HG03103 (cell line): ENCODE measurements around the gene ZSCAN2.
"Not testable (repeated sequence)": the region's sequence is repeated elsewhere in the genome, so short reads cannot be mapped to it uniquely, and the experiment has no call there.

Experiments
- ATAC-seq: cut with Tn5 transposase; IDR thresholded peaks from one replicate; pipeline ENCODE4 v1.9.1; 2021; ENCODE audit warnings: low read depth; ENCODE audit not compliant: unreplicated experiment

Gene ZSCAN2

DNA sequence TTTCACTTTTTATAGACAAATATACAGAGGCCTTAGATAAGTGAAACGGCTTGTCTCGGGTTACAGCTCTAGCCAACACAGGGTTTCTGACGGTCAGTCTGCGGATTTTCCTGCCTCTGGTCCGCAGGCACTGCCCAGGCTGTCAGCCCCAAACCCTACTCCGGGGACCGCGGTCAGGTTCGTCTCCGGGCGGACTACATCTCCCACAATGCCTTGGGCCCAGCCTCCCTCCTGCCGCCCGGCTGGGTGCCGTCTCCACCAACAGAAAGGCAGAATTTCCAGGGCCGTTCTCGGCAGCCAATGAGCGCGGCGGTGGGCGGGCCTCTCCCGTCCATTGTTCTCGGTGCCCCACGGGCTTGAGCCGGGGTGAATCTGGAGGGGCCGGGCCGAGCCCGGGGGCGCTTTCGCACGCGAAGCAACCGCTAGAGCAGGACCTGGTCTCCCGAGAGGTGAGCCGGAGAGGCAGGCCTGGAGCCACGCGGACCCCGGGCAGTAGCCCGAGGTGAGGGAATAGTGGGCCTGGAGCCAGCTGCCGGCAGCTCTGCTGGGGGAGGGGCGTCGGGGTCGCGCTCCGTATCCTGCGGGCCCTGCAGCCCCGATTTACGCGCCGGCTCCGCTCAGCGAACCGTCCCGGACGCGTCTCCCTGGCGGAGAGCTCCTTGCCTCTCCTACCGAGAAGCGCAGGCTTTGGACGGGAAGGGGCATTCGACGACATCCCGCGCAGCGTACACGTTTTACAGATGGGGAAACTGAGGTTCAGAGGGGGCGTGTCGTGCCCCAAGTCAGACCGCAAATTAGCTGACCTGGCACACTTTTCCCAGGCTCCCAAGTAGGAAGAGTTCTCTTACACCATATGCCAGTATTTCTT lies at the start of gene ZSCAN2:
TSS of gene ZSCAN2 (plus strand) at position 323 of the 868 bp plus-strand sequence. CDS start 2,919 bp downstream, outside the sequence.
- peak; percentile 88 for ATAC-seq

DNA sequence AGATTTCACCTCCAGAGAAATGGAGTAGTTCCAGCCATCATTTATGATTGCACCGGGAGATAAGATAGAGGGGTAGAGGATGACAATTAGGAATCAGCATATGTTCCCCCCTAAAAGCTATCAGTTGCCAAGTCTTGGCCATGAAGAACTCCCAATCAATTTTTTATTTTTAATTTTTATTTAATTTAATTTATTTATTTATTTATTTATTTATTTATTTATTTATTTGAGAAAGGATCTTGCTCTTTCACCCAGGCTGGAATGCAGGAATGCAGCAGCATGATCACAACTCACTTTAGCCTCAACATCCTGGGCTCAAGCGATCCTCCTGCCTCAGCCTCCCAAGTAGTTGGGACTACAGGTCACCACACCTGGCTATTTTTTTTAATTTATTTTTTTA lies 49.2 kb upstream of the ZSCAN2 start:
- not testable (repeated sequence) for ATAC-seq

DNA sequence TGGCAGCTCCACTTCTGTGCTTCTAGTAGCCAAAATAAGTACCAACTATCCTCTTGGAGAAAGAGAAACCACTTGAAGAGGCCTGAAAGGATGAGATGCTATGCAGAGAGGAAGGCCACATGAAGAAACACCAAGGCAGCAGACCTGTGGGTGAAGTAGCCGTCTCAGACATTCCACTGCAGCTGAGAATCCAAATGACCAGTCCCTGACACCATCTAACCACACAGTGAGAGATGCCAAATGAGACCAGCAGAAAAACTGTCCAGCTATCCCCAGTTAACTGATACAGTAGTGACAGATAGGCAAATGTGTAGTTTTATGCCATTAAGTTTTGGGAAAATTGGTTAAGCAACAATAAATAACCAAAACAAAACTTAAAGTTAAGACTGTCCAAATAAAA lies 47.9 kb upstream of the ZSCAN2 start:
- no peak for ATAC-seq

DNA sequence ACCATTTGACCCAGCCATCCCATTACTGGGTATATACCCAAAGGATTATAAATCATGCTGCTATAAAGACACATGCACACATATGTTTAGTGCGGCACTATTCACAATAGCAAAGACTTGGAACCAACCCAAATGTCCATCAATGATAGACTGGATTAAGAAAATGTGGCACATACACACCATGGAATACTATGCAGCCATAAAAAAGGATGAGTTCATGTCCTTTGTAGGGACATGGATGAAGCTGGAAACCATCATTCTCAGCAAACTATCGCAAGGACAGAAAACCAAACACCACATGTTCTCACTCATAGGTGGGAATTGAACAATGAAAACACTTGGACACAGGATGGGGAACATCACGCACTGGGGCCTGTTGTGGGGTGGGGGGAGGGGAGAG lies 44.1 kb upstream of the ZSCAN2 start:
- not testable (repeated sequence) for ATAC-seq

DNA sequence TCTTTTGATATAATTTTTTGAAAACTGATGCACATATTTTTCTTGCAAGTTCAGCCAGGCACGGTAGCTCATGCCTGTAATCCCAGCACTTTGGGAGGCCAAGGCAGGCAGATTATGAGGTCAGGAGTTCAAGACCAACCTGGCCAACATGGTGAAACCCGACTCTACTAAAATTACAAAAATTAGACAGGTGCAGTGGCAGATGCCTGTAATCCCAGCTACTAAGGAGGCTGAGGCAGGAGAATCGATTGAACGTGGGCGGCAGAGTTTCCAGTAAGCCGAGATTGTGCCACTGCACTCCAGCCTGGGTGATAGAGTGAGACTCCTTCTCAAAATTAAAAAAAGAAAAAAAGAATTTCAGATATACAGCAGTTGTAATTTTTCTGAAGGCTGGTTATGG lies 32.8 kb upstream of the ZSCAN2 start:
- not testable (repeated sequence) for ATAC-seq

DNA sequence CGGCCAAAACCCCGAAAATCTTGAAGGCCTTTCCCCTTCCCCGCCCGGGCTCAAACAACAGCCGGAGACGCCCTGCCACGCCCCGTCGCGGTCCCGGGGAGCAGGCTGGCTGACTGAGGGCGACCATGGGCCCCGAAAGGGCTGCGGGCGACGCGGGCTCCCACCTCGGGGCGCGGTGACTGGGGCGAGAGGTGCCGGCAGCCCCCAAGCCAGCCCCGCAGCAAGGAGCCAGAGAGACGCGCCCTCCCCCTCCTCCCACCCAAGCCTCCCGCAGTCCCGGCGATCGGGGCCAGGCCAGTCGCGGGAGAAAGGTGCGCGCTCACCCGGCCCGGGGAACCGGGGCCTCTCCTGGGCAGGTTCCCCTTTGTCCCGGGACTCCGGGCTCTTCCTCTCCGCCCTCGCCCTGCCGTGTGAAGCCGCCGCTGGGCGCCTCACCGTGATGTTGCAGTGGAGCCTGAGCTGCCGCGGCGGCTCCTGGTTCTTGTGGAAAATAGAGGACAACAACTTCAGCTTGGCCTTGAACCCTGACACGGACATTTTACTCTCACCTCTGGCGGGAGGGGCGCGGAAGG lies 30.6 kb upstream of the ZSCAN2 start:
- no peak for ATAC-seq

DNA sequence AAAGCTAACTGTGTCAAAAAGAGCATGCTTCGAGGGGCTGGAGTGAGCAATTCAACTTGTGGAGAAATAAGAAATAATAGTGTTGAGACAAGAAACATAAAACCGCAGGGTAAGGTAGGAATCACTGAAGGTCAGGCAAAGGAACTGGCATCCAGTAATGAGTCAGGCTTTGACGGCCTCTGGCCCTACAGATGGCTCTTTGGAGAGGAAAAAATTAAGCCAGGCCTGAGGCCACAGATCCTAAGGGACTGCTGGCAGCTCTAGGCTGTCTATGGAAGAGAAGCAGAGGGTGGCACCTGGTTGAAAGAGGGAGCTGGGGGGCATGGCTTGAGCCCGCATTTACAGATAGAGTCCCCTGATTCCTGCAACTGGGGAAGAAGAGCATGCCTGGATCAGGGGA lies 28.6 kb upstream of the ZSCAN2 start:
- ATAC-seq, result no peak

DNA sequence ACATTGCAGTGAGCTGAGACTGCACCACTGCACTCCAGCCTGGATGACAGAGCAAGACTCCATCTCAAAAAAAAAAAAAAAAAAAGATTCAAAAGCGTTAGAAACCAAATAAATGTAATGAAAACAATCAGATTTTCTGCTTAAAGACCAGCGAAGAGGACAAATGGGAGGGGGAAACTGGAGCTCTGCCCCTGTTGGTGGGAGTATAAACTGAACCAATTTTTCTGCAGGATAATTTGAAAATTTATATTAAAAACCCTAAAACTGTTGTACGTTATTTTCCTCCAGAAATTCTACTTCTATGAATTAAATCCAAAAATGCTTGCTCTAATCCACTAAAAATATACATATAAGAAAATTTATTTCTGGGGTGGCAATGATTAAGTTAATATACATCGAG lies 25.3 kb upstream of the ZSCAN2 start:
- no peak for ATAC-seq

DNA sequence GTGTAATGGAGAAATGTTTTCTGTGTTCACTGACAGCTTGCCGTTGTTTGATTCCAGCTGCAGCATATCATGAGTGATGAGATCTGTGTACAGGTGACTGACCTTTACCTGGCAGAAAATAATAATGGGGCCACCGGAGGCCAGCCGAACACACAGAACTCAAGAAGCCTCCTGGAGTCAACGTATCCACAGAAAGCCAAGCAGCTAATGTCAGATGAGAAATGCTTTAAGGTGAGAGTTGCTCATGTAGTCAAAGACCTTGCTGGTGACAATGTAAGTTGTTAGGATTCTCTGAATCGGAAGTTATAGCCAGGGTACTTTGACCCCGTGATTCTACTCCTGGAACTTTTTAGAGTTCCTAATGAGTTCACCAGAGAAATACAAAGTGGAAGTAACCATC lies 22.9 kb upstream of the ZSCAN2 start:
- ATAC-seq, result not testable (repeated sequence)

DNA sequence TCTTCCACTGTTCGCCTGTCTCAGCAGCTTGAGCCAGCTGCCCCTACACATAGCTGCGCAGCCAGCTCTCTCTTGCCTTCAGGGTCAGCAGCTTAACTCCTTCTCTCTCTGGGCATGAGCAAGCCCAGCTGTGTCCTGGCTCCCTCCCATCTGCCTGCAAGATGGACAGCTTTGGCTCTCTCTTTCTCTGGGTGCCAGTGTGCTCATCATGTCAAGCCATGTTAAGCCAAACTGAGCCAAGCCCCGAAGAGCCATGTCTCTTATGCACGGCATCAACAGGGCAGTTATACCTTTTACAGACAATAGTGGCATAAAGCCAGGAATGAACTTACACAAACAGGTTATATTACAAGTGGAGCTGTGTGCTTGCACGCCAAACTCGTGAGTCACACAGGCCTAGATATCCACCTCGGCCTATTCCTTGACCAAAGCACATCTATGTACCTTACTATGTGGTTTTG lies 21.5 kb upstream of the ZSCAN2 start:
- ATAC-seq, result not testable (repeated sequence)

DNA sequence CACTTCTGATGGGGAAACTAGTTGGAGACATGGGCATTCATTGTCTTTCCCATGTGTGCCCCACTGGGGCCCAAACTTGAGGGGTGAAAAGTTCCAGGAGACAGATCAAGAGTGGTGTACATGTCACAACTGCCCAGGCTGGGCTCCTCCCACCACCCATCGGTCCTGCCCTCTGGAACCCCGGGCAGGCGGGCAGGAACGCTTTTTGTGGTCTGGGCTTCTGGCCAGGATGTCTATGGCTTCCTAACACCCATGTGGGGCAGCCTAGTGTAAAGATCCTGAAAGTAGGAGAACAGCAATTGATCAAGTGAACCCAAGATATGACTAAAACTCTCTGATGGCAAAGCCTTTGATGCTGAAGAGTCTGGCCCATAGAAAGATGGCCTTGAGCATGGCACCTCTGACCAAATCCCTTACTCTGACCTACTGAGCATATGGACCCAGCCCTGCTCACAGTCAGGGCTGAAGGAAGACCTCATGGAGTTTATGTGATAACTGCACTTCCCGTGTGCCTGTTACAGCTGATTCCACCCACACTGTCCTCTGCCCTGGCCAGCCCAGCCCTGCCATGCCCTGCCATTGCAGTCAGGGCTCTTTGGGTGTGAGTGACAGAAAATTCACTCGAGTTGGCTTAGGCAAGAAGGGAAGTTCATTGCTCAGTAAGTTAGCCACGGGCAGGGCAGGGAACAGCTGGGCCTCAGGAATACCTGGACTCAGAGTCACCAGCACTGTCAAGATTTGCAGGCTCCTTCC lies 19.0 kb upstream of the ZSCAN2 start:
- ATAC-seq, result not testable (repeated sequence)

DNA sequence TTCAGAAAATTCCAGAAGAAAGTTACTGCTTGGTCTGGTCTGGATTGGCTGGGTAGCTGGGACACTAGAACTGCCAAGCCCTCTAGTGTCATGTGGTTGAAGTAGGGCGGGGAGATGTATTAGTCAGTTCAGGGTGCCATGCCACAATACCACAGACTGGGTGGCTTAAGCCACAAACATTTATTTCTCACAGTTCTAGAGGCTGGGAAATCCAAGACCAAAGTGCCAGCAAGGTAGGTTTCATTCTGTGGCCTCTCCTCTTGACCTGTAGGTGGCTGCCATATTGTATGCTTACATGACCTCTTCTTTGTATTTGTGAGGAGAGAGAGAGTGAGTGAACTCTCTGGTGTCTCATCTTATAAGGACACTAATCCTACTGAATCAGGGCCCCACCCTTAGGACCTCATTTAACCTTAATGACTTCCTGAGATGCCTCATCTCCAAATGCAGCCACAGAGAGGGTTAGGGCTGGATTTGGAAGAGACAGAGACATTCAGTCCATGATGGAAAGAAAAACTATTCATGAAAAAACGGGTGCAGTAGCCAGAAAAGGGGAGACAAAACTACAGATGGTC lies 18.1 kb upstream of the ZSCAN2 start:
- no peak for ATAC-seq

DNA sequence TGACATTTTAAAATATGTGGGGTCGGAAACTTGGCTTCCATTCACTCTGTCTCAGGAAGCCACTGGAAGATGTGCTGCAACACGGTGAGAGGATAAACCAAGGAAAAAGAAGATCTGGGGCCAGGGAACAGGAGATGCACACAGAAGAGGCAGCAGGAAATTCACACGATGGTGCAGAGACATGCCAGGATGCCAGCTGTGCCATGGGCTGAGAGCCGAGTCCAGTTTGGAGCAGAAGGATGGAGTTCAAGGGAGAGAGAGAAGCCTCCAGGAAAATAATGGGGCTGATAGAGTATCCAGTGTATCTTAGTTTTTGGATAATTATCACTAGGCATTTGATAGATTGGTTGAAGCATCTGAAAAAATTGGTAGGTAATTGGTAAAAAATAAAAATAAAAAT lies 16.9 kb upstream of the ZSCAN2 start:
- not testable (repeated sequence) for ATAC-seq

DNA sequence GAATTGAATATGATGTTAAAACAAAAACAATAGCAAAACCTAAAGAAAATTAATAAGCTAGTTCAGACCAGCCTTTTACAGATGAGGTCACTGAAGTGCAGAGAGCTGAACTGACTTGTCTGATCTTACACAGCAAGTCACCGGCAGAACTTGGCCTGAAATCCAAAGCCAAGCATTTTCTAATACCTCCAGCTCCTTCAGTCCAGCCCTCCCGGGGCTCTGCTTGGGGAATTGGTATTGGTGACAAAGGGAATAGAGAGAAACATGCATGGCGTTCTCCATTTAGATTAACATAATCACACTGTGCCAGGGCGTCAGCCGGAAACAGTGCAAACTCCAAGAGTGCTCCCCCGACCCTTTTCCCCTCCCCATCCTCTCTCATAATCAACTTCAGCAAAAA lies 14.1 kb upstream of the ZSCAN2 start:
- no peak for ATAC-seq

DNA sequence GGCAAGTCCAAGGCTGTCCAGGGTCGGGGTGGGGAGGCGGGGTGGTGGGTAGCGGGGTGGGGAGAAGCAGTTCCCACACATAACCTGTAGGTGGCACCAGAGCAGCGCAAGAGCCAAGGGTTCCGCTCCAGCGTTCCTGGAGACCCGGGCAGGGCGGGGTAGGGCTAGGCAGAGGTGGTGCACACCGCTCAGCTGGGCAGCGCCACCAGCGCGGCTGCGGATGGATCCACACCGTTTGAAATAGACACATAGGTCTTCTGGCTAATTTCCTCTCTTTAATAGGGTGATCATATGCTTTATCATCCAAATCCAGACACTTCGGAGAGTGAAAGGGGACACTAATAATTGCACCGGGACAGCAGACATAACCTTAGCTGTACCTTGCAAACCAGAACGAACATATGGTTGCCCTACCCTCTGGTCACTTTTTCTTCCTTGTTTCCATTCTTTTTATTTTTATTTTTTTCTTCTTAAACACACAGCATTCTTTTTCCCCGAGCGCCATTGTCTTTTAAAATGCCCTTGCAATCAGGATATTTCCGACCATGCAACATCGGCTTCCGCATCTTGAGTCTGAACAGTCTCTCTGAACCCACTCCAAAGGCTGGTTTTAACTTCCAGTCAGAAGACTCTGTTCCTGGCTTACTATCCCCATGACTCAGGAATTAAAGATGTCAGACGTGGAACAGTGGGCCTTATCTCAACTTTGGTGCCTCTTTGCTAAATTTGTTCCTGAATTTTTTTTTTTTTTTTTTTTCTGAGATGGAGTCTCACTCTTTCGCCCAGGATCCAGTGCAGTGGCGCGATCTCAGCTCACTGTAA lies 12.5 kb upstream of the ZSCAN2 start:
- ATAC-seq, result peak; percentile 94

DNA sequence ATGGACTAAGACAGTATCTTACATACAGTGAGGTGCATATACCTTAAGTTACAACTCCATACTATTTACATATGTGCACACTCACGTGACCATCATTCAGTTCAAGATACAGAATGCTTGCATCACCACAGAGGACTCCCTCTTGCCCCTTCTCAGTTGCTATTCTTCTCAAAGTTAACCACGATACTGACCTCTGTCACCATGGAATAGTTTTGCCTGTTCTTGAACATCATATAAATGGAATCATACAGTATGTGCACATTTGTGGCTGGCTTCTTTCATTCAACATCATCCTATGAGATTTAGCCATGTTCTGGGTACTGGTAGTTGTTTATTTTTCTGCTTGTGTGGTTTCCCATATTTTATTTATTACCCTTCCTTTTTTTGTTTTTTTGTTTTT lies 10.4 kb upstream of the ZSCAN2 start:
- ATAC-seq, result no peak

DNA sequence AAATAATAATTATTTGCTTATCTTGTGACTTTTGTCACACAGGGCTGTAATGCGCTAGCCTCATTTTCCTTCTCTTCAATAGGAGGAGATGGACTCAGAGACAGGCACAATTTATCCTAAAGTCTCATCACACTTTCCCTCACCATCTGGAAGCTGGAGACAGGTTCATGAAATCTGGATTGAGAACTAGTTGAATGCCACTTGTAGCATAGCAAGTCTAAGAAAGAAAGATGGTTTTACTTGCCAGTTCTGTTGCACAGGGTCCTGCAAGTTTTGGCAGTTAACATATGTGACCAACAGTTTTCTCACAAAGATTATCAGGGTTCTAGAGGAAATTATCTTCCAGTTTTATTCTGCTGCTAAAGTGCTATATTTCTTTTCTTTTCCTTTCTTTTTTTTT lies 9.0 kb upstream of the ZSCAN2 start:
- no peak for ATAC-seq

DNA sequence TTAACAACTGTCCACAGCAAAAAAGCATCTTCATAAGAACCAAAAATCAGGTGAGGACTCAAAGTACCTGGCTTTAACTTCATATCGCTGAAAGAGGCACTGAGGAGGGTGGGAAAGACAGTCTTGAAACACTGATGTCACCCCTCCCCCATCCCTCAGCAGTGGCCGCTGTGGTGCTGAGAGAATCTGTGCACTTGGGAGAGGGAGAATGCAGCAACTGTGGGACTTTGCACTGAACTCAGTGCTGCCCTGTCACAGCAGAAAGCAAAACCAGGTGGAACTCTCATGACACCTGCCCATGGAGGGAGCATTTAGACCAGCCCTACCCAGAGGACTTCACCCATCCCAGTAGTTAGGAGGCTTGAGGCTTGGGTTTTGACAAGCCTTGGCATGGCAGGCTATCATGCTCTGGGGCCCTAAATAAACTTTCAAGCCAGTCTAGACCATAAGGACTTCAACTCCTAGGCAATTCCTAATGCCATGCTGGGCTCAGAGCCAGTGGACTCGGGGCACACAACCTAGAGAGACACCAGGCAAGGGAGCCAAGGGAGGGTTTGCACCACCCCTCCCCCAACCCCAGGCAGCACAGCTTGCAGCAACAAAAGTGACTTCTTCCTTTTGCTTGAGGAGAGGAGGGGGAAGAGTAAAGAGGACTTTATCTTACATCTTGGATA lies 6.1 kb upstream of the ZSCAN2 start:
- no peak for ATAC-seq

DNA sequence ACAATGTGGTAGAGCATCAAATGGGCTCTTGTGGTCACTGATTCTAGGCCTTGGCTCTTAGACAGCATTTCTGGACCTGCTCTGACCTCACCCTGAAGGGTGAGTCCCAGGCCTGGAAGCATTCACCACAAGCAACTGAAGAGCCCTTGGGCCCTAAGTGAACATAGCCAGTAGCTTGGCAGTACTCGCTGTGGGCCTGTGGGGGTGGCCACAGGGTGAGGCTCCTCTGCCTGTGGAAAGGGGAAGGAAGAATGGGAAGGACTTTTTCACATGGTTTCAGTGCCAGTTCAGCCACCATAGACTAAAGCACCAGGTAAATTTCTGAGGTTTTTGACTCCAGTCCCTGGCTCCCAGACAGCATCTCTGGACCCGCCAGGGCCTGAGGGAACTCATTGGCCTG lies 5.1 kb upstream of the ZSCAN2 start:
- ATAC-seq, result no peak

DNA sequence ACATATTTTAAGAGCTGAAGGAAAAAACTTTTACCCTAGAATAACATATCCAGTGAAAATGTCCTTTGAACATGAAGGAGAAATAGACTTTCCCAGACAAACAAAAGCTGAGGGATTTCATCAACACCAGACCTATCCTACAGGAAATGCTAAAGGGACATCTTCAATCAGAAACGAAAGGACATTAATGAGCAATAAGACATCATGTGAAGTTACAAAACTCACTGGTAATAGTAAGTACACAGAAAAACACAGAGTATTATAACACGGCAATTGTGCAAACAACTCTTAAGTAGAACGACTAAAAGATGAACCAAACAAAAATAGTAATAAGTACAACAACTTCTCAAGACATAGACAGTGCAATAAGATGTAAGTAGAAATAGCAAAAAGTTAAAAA lies 3.5 kb upstream of the ZSCAN2 start:
- no peak for ATAC-seq
